PFSK-1 (cell line): ENCODE data around the gene RPS3.

Source experiments
- FOXP2 ChIP-seq: optimal IDR thresholded peaks from 2 replicates; pipeline ENCODE3; 2011; ENCODE audit warnings: borderline replicate concordance, control low read depth, inconsistent platforms; ENCODE audit not compliant: insufficient read depth; ENCODE audit errors: extremely low read length, extremely low read depth
- POLR2AphosphoS5 ChIP-seq: IDR thresholded peaks from 2 replicates; pipeline ENCODE4 v1.6.1; 2012; ENCODE audit warnings: low read depth, mild to moderate bottlenecking, control low read depth, low read length, moderate library complexity
- REST ChIP-seq, 2 experiments: IDR thresholded peaks; 2 replicates each; pipeline versions ENCODE4 v1.6.1 to v1.8.0; 2011 to 2012; ENCODE audit warnings: low read depth in 2 of 2, low read length in 2 of 2, control low read depth in 1 of 2, inconsistent platforms in 1 of 2, mild to moderate bottlenecking in 1 of 2, moderate library complexity in 1 of 2; ENCODE audit not compliant: insufficient read depth in 1 of 2
- SIN3A ChIP-seq: IDR thresholded peaks from 2 replicates; pipeline ENCODE4 v1.6.1; 2012; ENCODE audit warnings: mild to moderate bottlenecking, low read length, moderate library complexity, borderline replicate concordance; ENCODE audit not compliant: insufficient read depth
- TAF1 ChIP-seq: IDR thresholded peaks from 2 replicates; pipeline ENCODE4 v1.6.1; 2012; ENCODE audit warnings: low read length, control low read depth, borderline replicate concordance; ENCODE audit not compliant: insufficient read depth

GRCh38 chr11:75389925-75390324, 9.4 kb upstream of the RPS3 start:
- no peak for TF ChIP-seq REST (IDR thresholded peaks at IDR 0.05; ENCODE audit: insufficient read depth in 1 of 2, low read depth in 2 of 2, low read length in 2 of 2)
- TF ChIP-seq TAF1 = no peak
- no peak for TF ChIP-seq POLR2AphosphoS5
- TF ChIP-seq SIN3A = no peak
- no peak for TF ChIP-seq FOXP2
